B cell (primary cell): ENCODE data around the gene SEMA3G.

Experiments used
- EZH2 ChIP-seq: IDR thresholded peaks from 2 replicates; pipeline ENCODE4 v1.6.1; 2012; ENCODE audit warnings: borderline replicate concordance, low read depth, mild to moderate bottlenecking, moderate library complexity, low read length; ENCODE audit not compliant: insufficient read depth, poor library complexity, severe bottlenecking
- TF ChIP-seq, protein P1 (sequence below): fragments of 200-600 bp; IDR thresholded peaks from one replicate; pipeline ENCODE4 v1.8.0; 2022; ENCODE audit warnings: antibody characterized with exemption, mild to moderate bottlenecking

DNA sequence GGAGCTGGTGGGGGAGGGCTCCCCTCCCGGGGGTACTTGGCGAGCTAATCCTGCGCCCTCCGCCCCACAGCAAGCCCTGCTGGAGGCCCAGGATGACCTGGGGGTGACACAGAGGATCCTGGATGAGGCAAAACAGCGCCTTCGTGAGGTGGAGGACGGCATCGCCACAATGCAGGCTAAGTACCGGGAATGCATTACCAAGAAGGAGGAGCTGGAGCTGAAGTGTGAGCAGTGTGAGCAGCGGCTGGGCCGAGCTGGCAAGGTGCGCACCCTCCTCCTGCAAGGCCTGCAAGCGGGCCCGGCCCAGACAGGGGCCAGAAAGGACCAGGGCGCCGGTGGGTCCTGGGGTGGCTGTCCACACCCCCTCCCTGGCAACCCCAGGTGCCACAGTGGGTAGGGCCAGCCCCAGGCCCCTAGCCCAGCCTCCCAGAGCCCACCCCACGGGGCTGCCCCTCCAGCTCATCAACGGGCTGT is 56.5 kb downstream of the SEMA3G start:
- TF ChIP-seq, protein P1, sequence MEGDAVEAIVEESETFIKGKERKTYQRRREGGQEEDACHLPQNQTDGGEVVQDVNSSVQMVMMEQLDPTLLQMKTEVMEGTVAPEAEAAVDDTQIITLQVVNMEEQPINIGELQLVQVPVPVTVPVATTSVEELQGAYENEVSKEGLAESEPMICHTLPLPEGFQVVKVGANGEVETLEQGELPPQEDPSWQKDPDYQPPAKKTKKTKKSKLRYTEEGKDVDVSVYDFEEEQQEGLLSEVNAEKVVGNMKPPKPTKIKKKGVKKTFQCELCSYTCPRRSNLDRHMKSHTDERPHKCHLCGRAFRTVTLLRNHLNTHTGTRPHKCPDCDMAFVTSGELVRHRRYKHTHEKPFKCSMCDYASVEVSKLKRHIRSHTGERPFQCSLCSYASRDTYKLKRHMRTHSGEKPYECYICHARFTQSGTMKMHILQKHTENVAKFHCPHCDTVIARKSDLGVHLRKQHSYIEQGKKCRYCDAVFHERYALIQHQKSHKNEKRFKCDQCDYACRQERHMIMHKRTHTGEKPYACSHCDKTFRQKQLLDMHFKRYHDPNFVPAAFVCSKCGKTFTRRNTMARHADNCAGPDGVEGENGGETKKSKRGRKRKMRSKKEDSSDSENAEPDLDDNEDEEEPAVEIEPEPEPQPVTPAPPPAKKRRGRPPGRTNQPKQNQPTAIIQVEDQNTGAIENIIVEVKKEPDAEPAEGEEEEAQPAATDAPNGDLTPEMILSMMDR = no peak
- TF ChIP-seq EZH2 = no peak
